K562 (cell line): ENCODE data around the gene SLC45A3. TPM values are rescaled to one million over a fixed set of nuclear protein-coding genes. Genes with fewer than 3 reads are reported as not detected.

Experiments
- CCAR2 ChIP-seq: fragments of 200-400 bp; formaldehyde crosslinking; IDR thresholded peaks from 2 replicates; pipeline ENCODE4 v1.6.1; 2017; ENCODE audit warnings: mild to moderate bottlenecking, low read depth, low read length
- CLOCK ChIP-seq: fragments of 250-450 bp; sonication (Bioruptor Pico); IDR thresholded peaks from 2 replicates; pipeline ENCODE4 v1.4.0; 2020; ENCODE audit warnings: mild to moderate bottlenecking, moderate library complexity, borderline replicate concordance
- EGR1 ChIP-seq: fragments of 450-650 bp; conservative IDR thresholded peaks from 2 replicates; pipeline ENCODE4 v1.6.1; 2017; ENCODE audit warnings: mild to moderate bottlenecking
- MAX ChIP-seq: sonication (generic); formaldehyde crosslinking; IDR thresholded peaks from 2 replicates; pipeline ENCODE4 v1.9.0; 2022; ENCODE audit warnings: mild to moderate bottlenecking, missing genetic modification reagents
- NFYB ChIP-seq: IDR thresholded peaks from 2 replicates; pipeline ENCODE4 v1.6.1; 2011; ENCODE audit warnings: mild to moderate bottlenecking, moderate library complexity; ENCODE audit not compliant: insufficient read length; ENCODE audit errors: extremely low read depth
- POLR2G ChIP-seq: fragments of 200-400 bp; formaldehyde crosslinking; IDR thresholded peaks from 2 replicates; pipeline ENCODE4 v1.6.1; 2017; ENCODE audit warnings: low read depth, mild to moderate bottlenecking, antibody characterized with exemption, low read length, moderate library complexity
- SUPT5H ChIP-seq: fragments of 450-650 bp; IDR thresholded peaks from 2 replicates; pipeline ENCODE4 v1.6.1; 2016
- THRA ChIP-seq: fragments of 450-650 bp; IDR thresholded peaks from 2 replicates; pipeline ENCODE4 v1.6.1; 2017; ENCODE audit warnings: mild to moderate bottlenecking, moderate library complexity
- TOE1 ChIP-seq, 2 experiments: fragments of 450-650 bp in 1 of 2; sonication (generic) in 1 of 2; formaldehyde crosslinking in 1 of 2; IDR thresholded peaks; 2 replicates each; pipeline versions ENCODE4 v1.7.1 to v1.8.0; 2016 to 2022; ENCODE audit warnings: borderline replicate concordance in 2 of 2, mild to moderate bottlenecking in 2 of 2, antibody characterized with exemption in 1 of 2, inconsistent platforms in 1 of 2, low read depth in 1 of 2, missing genetic modification reagents in 1 of 2, moderate library complexity in 1 of 2
- TRIM24 ChIP-seq, 2 experiments: fragments of 450-650 bp; IDR thresholded peaks; 2 replicates each; pipeline ENCODE4 v1.6.1; 2016
- ZNF785 ChIP-seq: fragments of 250-450 bp; sonication (Bioruptor Pico); IDR thresholded peaks from 2 replicates; pipeline ENCODE4 v1.4.0; 2020; ENCODE audit warnings: mild to moderate bottlenecking
- polyA plus RNA-seq, 8 experiments: library from polyadenylated mRNA; depleted of rRNA in 4 of 8; stranded (reverse) in 5 of 8; unstranded in 3 of 8; fragments of >200 nt; fragmentation: Nextera tagmentation in 2 of 8; fragmentation: Illumina TruSeq in 1 of 8; extraction: Ambion mirVana in 2 of 8; extraction: Trizol in 1 of 8; gene quantifications; 2 replicates each; pipeline versions ENCODE4 v1.2.1 to v1.2.3, GENCODE V29; 2011 to 2014; ENCODE audit warnings: inconsistent platforms in 1 of 8, missing spikeins in 1 of 8
- total RNA-seq, 7 experiments: library from RNA; depleted of rRNA in 6 of 7; stranded (reverse); fragments of >200 nt in 6 of 7; fragmentation: Illumina TruSeq in 2 of 7; extraction: Trizol in 2 of 7; gene quantifications; 2 replicates each; pipeline versions ENCODE4 v1.2.1 to v1.2.3, GENCODE V29; 2011 to 2021; ENCODE audit warnings: low replicate concordance in 1 of 7
- TF ChIP-seq, protein P1 (sequence below), 3 experiments: fragments of 200-800 bp in 1 of 3; fragments of 250-450 bp in 1 of 3; fragments of 450-650 bp in 1 of 3; sonication (Bioruptor Pico) in 1 of 3; sonication (Bioruptor generic) in 1 of 3; formaldehyde crosslinking in 1 of 3; IDR thresholded peaks; 2 replicates each; pipeline versions ENCODE4 v1.6.1 to v1.8.0; 2016 to 2022; ENCODE audit warnings: mild to moderate bottlenecking in 2 of 3, missing genetic modification characterization in 2 of 3, missing compliant biosample characterization in 1 of 3, moderate library complexity in 1 of 3
- TF ChIP-seq, protein P2 (sequence below): fragments of 250-450 bp; sonication (Bioruptor Pico); IDR thresholded peaks from 2 replicates; pipeline ENCODE4 v1.4.0; 2020
- TF ChIP-seq, protein P3 (sequence below), 2 experiments: fragments of 450-650 bp; IDR thresholded peaks; 2 replicates each; pipeline ENCODE4 v1.6.1; 2016

Gene SLC45A3
- total and polyA plus RNA-seq, 9 of the 15 experiments (the other 6 are each of a cell fraction or from before 2014, with no cell fraction given) = 0.06 to 3.3 (median 1.3) TPM

DNA sequence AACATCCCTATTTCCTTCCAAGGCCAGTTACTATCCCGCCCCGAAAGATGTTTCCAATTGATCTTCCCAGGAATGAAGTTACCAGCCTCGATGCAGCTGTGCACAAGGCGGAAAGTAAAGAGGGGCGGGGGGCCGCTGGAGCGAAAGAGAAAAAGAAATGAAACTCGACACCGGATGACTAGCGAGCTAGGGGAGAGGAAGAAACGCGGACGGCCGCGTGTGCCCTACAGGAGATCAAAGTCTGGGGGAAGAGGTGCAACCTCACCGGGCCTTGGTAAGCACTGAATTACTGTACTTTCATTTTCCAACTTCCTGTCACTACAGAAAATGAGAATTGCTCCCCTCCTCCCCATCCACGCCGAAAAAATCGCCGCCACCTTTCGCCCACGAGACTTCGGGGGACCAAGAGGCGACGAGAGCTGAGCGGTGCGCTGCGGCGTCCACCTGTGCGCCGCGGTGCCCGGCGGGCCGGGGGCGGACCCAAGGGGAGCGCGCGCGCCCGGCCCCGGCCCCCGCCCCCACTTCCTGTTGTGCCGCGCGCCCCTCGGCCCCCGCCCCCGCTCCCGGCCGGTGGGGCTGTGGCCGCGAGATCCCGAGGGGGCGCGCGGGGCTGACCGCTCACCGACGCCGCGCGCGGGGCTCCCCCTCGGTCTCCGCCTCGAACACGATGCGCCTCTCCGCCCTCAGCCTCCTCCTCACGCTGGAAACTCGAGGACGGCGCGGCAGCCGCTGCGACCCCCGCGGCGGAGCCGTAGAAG, 49.1 kb downstream of the SLC45A3 start (continued):
- TF ChIP-seq ZNF785 (CRISPR knock-in tag) (no peak), MAX (peak; percentile 73), TRIM24 (IDR thresholded peaks at IDR 0.05) (peak in 1 of 2 experiments; percentile 22; a peak in 1 of 4 replicates), CCAR2 (no peak), NFYB (no peak), THRA (no peak), TOE1 (IDR thresholded peaks at IDR 0.05; ENCODE audit: borderline replicate concordance) (peak; percentile 57; the same call in 1 of the 2 replicates), TOE1 (CRISPR knock-in tag; IDR thresholded peaks at IDR 0.05; ENCODE audit: borderline replicate concordance, low read depth) (no peak), POLR2G (0 out of 2 replicates have a peak, but pooled peaks have one; percentile 88), CLOCK (CRISPR knock-in tag) (no peak), EGR1 (peak; percentile 44), SUPT5H (peak; percentile 86)
- TF ChIP-seq, protein P1, sequence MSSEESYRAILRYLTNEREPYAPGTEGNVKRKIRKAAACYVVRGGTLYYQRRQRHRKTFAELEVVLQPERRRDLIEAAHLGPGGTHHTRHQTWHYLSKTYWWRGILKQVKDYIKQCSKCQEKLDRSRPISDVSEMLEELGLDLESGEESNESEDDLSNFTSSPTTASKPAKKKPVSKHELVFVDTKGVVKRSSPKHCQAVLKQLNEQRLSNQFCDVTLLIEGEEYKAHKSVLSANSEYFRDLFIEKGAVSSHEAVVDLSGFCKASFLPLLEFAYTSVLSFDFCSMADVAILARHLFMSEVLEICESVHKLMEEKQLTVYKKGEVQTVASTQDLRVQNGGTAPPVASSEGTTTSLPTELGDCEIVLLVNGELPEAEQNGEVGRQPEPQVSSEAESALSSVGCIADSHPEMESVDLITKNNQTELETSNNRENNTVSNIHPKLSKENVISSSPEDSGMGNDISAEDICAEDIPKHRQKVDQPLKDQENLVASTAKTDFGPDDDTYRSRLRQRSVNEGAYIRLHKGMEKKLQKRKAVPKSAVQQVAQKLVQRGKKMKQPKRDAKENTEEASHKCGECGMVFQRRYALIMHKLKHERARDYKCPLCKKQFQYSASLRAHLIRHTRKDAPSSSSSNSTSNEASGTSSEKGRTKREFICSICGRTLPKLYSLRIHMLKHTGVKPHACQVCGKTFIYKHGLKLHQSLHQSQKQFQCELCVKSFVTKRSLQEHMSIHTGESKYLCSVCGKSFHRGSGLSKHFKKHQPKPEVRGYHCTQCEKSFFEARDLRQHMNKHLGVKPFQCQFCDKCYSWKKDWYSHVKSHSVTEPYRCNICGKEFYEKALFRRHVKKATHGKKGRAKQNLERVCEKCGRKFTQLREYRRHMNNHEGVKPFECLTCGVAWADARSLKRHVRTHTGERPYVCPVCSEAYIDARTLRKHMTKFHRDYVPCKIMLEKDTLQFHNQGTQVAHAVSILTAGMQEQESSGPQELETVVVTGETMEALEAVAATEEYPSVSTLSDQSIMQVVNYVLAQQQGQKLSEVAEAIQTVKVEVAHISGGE (CRISPR knock-in tag; IDR thresholded peaks at IDR 0.05) = peak in 2 of 3 experiments; percentile 57 to 88; a peak in 5 of 6 replicates
- TF ChIP-seq, protein P2, sequence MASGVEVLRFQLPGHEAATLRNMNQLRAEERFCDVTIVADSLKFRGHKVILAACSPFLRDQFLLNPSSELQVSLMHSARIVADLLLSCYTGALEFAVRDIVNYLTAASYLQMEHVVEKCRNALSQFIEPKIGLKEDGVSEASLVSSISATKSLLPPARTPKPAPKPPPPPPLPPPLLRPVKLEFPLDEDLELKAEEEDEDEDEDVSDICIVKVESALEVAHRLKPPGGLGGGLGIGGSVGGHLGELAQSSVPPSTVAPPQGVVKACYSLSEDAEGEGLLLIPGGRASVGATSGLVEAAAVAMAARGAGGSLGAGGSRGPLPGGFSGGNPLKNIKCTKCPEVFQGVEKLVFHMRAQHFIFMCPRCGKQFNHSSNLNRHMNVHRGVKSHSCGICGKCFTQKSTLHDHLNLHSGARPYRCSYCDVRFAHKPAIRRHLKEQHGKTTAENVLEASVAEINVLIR (CRISPR knock-in tag) = no peak
- TF ChIP-seq, protein P3, sequence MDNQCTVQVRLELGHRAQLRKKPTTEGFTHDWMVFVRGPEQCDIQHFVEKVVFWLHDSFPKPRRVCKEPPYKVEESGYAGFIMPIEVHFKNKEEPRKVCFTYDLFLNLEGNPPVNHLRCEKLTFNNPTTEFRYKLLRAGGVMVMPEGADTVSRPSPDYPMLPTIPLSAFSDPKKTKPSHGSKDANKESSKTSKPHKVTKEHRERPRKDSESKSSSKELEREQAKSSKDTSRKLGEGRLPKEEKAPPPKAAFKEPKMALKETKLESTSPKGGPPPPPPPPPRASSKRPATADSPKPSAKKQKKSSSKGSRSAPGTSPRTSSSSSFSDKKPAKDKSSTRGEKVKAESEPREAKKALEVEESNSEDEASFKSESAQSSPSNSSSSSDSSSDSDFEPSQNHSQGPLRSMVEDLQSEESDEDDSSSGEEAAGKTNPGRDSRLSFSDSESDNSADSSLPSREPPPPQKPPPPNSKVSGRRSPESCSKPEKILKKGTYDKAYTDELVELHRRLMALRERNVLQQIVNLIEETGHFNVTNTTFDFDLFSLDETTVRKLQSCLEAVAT (IDR thresholded peaks at IDR 0.05) = peak in 1 of 2 experiments; percentile 36; a peak in 1 of 4 replicates
